Heart left ventricle (tissue), 13 donors: ENCODE measurements around the gene ZFAND3.

Source experiments
- CTCF ChIP-seq, 12 donors: fragments of 200-600 bp; sonication (generic) in 4 of 12; IDR thresholded peaks; one replicate each; pipeline versions ENCODE4 v1.5.0 to v1.8.0; 2018 to 2022; ENCODE audit warnings: antibody characterized with exemption in 12 of 12, mild to moderate bottlenecking in 5 of 12
- POLR2A ChIP-seq, 2 donors: fragments of 450-650 bp; IDR thresholded peaks; one replicate each; pipeline ENCODE4 v1.6.1; 2017; ENCODE audit warnings: antibody characterized with exemption in 2 of 2, mild to moderate bottlenecking in 2 of 2, moderate library complexity in 2 of 2
- donor health status: ischemic (EF 13 %, LVEDD 7.1; RV severe dilation, severe dysfunction).
- donor health status: DM: no; HTN: yes; CAD: no.
- donor health status: DM: no; HTN: no; CAD: no.
- donor health status: ischemic (EF 25% LVEDD 6.9; RV normal size, moderate dysfunction).
- donor health status: ischemic (EF 25% LVEDD 5.7; RV mildly dilated, moderate dysfunction).
- donor health status: ischemic (EF 35%, LVEDD 5.7; RV mildly dilated, moderate dysfunction).
- donor health status: nonischemic (EF 11% LVEDD 7.7; RV severe dilation, severe dysfunction).
- donor health status: DM: yes; HTN: yes; CAD: no.
- donor health status: PGD.
- donor health status: ischemic (EF 29% LVEDD 5.4; RV normal size, mild dysfunction).
- donor health status: nonischemic (EF 23%, LVEDD 6.1; RV moderate dilation, normal function).

- TF ChIP-seq POLR2A (IDR thresholded peaks at IDR 0.05), result no peak
- TF ChIP-seq CTCF (IDR thresholded peaks at IDR 0.05), result no peak
Observed at GRCh38 chr6:37784585-37784967, 35.0 kb upstream of the ZFAND3 start.
